GM18951 (cell line): ENCODE measurements around the gene B4GALT1.

Source experiments
- POLR2A ChIP-seq: IDR thresholded peaks from 4 replicates; pipeline ENCODE4 v1.6.1; 2011; ENCODE audit warnings: mild to moderate bottlenecking; ENCODE audit not compliant: insufficient read length, insufficient read depth; ENCODE audit errors: extremely low read depth
- in situ Hi-C: fragments of 300-500 bp; cut with MboI; formaldehyde crosslinking; loops from one replicate; pipeline ENCODE4 v1.12.0; 2022; ENCODE audit warnings: low sequenced_read_pairs, mixed read lengths, inconsistent platforms; ENCODE audit not compliant: unreplicated experiment

Gene B4GALT1

GRCh38 chr9:33125871-33126823 is 41.0 kb downstream of the B4GALT1 start:
- in situ Hi-C loops, result no loop called here
- peak; percentile 19 for TF ChIP-seq POLR2A

GRCh38 chr9:33125461-33125860 is 41.7 kb downstream of the B4GALT1 start:
- in situ Hi-C loops, result no loop called here
- no peak for TF ChIP-seq POLR2A

DNA sequence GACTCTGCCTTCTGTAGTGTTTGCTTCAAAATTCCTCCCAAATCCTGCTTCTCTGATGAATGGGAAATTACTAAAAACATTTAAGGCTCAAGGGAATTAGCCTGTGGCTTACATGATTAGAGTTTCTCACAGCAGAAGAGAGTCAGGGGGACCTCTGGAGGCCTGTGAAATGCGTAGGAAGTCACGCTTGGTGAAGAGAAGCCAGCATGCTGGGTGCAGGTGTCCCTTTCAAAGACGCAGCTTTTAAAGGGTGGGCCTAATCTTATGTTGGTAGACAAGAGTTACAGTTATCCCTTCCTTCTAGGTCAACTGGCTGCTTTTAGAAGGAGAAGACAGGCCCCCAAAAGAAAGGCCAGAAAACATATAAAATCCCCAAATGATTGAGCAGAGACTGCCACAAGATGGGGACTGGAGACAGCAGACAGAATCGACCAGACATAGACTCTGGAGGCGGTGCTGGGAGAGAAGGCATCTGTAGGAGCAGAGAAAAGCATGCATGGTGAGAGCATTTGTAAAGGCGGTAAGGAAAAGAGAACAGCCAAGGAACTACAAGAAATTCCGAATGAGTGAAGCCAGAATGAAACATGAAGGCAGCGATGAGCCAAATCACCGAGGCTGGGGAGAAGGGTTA is 42.3 kb downstream of the B4GALT1 start:
- in situ Hi-C loops, result no loop called here
- TF ChIP-seq POLR2A, result no peak

GRCh38 chr9:33124046-33124445 is 43.1 kb downstream of the B4GALT1 start:
- in situ Hi-C loops, result no loop called here
- TF ChIP-seq POLR2A, result no peak

- TF ChIP-seq POLR2A, result no peak
- in situ Hi-C loops, result no loop called here
These were observed 43.6 kb downstream of the B4GALT1 start for GRCh38 chr9:33123407-33124031.

DNA sequence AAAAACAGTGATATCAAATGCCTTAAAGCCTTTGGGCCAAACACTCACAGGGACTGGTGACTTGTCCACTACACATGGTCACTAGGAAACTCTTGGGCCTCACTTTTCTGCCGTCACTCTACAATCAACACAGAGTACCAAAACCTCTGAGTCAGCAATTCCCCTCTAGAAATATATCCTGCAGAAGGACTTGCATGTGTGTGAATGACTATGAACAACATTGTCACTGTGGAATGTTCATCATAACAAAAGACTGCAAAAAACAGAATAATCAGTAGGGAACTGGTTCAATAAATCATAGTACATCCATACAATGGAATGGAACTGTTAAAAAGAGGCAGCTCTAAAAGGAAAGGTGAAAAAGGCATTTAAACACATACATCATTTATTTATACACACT is 46.5 kb downstream of the B4GALT1 start:
- in situ Hi-C loops, result no loop called here
- TF ChIP-seq POLR2A, result no peak

DNA sequence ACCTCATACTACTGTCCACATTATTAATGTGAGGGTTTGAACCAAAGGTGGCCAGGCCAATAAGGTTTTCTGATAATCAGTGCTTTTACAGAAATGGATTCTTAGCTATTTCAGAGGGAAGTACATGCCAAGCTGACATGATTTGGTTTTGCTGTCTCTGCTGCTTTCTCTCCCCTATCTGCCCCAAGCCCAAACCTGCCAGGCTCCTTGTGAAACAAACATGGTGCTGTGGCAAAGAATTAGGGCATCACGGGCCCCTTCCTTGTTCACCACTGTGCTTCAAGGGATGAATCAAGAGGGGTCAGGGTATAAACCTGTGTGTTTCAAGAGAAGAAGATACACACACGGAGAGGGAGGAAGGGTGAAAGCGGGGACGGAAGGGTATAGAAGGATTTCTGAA is 49.3 kb downstream of the B4GALT1 start:
- in situ Hi-C loops, result no loop called here

DNA sequence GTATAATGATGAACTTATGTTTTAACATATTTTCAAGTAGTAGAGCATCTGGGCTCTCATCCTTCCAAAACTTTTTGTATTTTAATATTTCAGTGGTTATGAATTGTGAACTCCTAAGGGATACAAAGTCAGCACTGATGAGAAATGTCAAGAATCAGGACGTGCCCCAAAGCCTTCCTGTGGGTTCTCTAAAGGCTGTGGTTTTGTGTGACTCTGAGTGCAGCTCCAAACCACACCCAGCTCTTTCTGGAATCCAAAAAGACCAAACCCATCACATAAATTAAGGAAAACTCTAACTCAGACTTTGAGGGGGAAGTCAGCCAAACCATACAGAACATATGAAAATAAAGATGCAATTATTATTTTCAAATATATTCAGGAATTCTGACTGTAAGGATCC is 49.8 kb downstream of the B4GALT1 start:
- in situ Hi-C loops, result no loop called here
- TF ChIP-seq POLR2A, result no peak

More for the DNA sequence above, 49.3 kb downstream of the B4GALT1 start:
- no peak for TF ChIP-seq POLR2A

- TF ChIP-seq POLR2A, result no peak
- in situ Hi-C loops, result no loop called here
These were observed 50.3 kb downstream of the B4GALT1 start for GRCh38 chr9:33116860-33117259.

DNA sequence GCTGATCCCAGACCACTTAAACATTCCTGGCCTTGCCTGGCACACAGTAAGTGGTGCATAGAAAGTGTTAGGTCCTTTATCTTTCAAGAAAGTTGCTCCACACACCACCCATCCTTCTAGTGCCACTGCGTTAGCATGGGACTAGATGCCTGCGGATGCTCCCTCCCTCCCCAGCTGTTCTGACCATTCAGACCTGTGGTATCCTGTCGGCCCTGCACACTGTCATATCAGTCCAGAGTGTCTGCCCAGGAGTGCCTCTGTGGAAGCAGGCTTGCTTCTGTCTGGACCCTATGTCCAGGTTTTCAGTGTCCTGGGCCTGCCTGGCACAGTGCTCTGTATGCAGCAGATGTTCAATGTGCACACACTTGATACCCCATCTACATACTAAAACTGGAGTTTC is 52.4 kb downstream of the B4GALT1 start:
- no peak for TF ChIP-seq POLR2A
- in situ Hi-C loops, result no loop called here

DNA sequence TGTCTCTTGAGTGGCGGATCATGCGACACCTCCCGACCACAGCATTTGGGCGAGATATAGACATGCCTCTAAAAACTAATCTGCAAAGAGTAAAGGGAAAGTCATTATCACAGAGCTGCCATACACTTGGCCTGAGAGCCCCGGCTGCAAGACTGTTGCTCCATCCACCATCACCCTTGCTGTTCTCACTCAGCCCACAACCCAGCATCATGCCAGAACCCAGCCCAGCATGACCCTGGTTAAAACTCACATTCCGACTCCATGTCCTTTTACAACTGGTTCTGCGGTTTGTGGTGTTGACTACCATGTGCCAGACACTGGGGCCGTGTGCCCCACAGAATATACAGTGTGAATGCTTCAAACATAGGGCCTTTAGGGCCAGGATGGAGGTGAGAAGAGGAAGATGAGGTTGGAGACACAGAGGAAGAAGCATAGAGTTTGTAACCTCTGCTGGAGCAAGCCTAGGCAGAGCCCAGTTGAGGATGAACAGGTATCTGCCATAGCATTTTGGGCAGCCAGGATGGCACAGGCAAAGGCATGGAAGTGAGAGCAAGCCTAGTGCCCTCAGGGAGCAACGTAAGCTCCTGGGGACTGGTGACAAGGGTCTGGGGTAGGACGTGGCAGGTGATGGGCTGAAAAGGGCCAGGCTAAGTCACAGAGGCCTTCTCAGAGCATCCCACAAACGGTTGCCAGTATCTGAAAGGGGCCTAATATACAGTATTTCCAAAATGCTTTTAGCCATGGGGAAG is 53.2 kb downstream of the B4GALT1 start:
- no peak for TF ChIP-seq POLR2A
- in situ Hi-C loops, result no loop called here

GRCh38 chr9:33112094-33112493 is 55.0 kb downstream of the B4GALT1 start:
- no peak for TF ChIP-seq POLR2A
- in situ Hi-C loops, result no loop called here

- TF ChIP-seq POLR2A, result no peak
- in situ Hi-C loops, result no loop called here
These were observed 55.5 kb downstream of the B4GALT1 start for GRCh38 chr9:33111631-33112030.
